Karpas-422 (cell line): ENCODE data around the gene MGAT5. TPM values are rescaled to one million over a fixed set of nuclear protein-coding genes. Genes with fewer than 3 reads are reported as not detected.
"Not testable (repeated sequence)": the region's sequence is repeated elsewhere in the genome, so short reads cannot be mapped to it uniquely, and the experiment has no call there.

Experiments
- DNase-seq: peaks from one replicate; pipeline ENCODE4 v3.0.0-alpha.2; 2015
- H2AFZ ChIP-seq: fragments of 200-600 bp; sonication (generic); 2 replicates; pipeline ENCODE4 v1.6.1; 2014; ENCODE audit warnings: antibody characterized with exemption, low read length, mixed read lengths
- H3K27ac ChIP-seq: fragments of 200-600 bp; sonication (generic); 2 replicates; pipeline ENCODE4 v1.5.1; 2014; ENCODE audit warnings: mild to moderate bottlenecking, low read length, moderate library complexity
- H3K27me3 ChIP-seq: fragments of 200-600 bp; sonication (generic); 2 replicates; pipeline ENCODE4 v1.6.1; 2014; ENCODE audit warnings: low read length, mixed read lengths
- H3K36me3 ChIP-seq: fragments of 200-600 bp; sonication (generic); 2 replicates; pipeline ENCODE4 v1.6.1; 2014; ENCODE audit warnings: low read length, mixed read lengths; ENCODE audit not compliant: insufficient read depth
- H3K4me1 ChIP-seq: fragments of 200-600 bp; sonication (generic); 2 replicates; pipeline ENCODE4 v1.6.1; 2014; ENCODE audit warnings: mild to moderate bottlenecking, low read length, mixed read lengths
- H3K4me2 ChIP-seq: fragments of 200-600 bp; sonication (generic); 2 replicates; pipeline ENCODE4 v1.6.1; 2014; ENCODE audit warnings: low read length, low read depth, mild to moderate bottlenecking; ENCODE audit not compliant: poor library complexity, severe bottlenecking
- H3K4me3 ChIP-seq: fragments of 200-600 bp; sonication (generic); 2 replicates; pipeline ENCODE4 v1.5.1; 2014; ENCODE audit warnings: mild to moderate bottlenecking, antibody characterized with exemption, low read length, mixed read lengths
- H3K79me2 ChIP-seq: fragments of 200-600 bp; sonication (generic); 2 replicates; pipeline ENCODE4 v1.6.1; 2014; ENCODE audit warnings: mild to moderate bottlenecking, low read length, mixed read lengths
- H3K9ac ChIP-seq: fragments of 200-600 bp; sonication (generic); 2 replicates; pipeline ENCODE4 v1.6.0; 2014; ENCODE audit warnings: low read length
- H3K9me2 ChIP-seq: fragments of 200-600 bp; sonication (generic), shearing (Covaris generic); replicated peaks from 2 replicates; pipeline ENCODE4 v1.6.0; 2014; ENCODE audit warnings: mild to moderate bottlenecking, low read length, moderate library complexity; ENCODE audit not compliant: insufficient read depth
- H3K9me3 ChIP-seq: fragments of 300-700, 200-600 bp; sonication (generic); 2 replicates; pipeline ENCODE4 v1.6.1; 2014; ENCODE audit warnings: low read length, mixed read lengths
- H4K20me1 ChIP-seq: fragments of 200-600 bp; sonication (generic); 2 replicates; pipeline ENCODE4 v1.6.1; 2014; ENCODE audit warnings: mild to moderate bottlenecking, antibody characterized with exemption, low read length, low read depth; ENCODE audit not compliant: insufficient read depth
- total RNA-seq: library from RNA; depleted of rRNA; stranded (reverse); fragments of >200 nt; shearing (Covaris generic); gene quantifications from 2 replicates; pipeline ENCODE4 v1.2.3, GENCODE V29; 2014; ENCODE audit warnings: low replicate concordance

MGAT5 gene
- total RNA-seq, 1 experiment from 2014 or later = 22.7 TPM

- Histone ChIP-seq H3K4me2 (no peak overlapping the region), H3K27me3 (no peaks in the 10 kb centered on the region), H3K9me2 (no peaks in the 10 kb centered on the region), H3K36me3 (no peaks in the 10 kb centered on the region), H3K4me1 (no peaks in the 10 kb centered on the region), H3K9ac (no peak overlapping the region), H4K20me1 (0 out of 2 replicates have a peak, but pooled peaks cover 2% of the 10 kb centered on the region), H3K9me3 (no peaks in the 10 kb centered on the region), H2AFZ (no peak overlapping the region), H3K79me2 (no peaks in the 10 kb centered on the region), H3K27ac (no peak overlapping the region), H3K4me3 (no peak overlapping the region)
- peak; percentile 70 for DNase-seq
Measured at GRCh38 chr2:134466141-134466540, 212.3 kb downstream of the MGAT5 start.

GRCh38 chr2:134468164-134468563, 214.3 kb downstream of the MGAT5 start:
- Histone ChIP-seq H3K36me3 (no peaks in the 10 kb centered on the region), H3K9me3 (no peaks in the 10 kb centered on the region), H3K79me2 (no peaks in the 10 kb centered on the region), H3K4me2 (no peak overlapping the region), H3K9me2 (no peaks in the 10 kb centered on the region), H3K4me3 (no peak overlapping the region), H2AFZ (no peak overlapping the region), H3K27me3 (no peaks in the 10 kb centered on the region), H4K20me1 (no peaks in the 10 kb centered on the region), H3K9ac (no peak overlapping the region), H3K27ac (no peak overlapping the region), H3K4me1 (no peaks in the 10 kb centered on the region)
- no peak for DNase-seq

GRCh38 chr2:134468776-134469175, 214.9 kb downstream of the MGAT5 start:
- Histone ChIP-seq H4K20me1 (no peaks in the 10 kb centered on the region), H3K27ac (no peak overlapping the region), H3K79me2 (no peaks in the 10 kb centered on the region), H3K9me3 (no peaks in the 10 kb centered on the region), H3K4me3 (no peak overlapping the region), H3K4me1 (no peaks in the 10 kb centered on the region), H3K27me3 (no peaks in the 10 kb centered on the region), H2AFZ (no peak overlapping the region), H3K4me2 (no peak overlapping the region), H3K9ac (no peak overlapping the region), H3K36me3 (no peaks in the 10 kb centered on the region), H3K9me2 (no peaks in the 10 kb centered on the region)
- DNase-seq = no peak

GRCh38 chr2:134469516-134470115, 215.7 kb downstream of the MGAT5 start:
- H3K27me3 ChIP-seq = no peaks in the 10 kb centered on the region
- H3K79me2 ChIP-seq = no peaks in the 10 kb centered on the region
- no peaks in the 10 kb centered on the region for H3K9me3 ChIP-seq
- H3K36me3 ChIP-seq = no peaks in the 10 kb centered on the region
- no peaks in the 10 kb centered on the region for H3K9me2 ChIP-seq
- no peak for DNase-seq
- H3K4me2 ChIP-seq = no peak overlapping the region
- H2AFZ ChIP-seq = no peak overlapping the region
- H3K27ac ChIP-seq = no peak overlapping the region
- H3K9ac ChIP-seq = no peak overlapping the region
- H3K4me3 ChIP-seq = no peak overlapping the region
- no peaks in the 10 kb centered on the region for H4K20me1 ChIP-seq
- no peaks in the 10 kb centered on the region for H3K4me1 ChIP-seq

GRCh38 chr2:134470561-134471168, 216.8 kb downstream of the MGAT5 start:
- no peak for DNase-seq
- H3K4me2 ChIP-seq = no peak overlapping the region
- no peak overlapping the region for H3K27ac ChIP-seq
- H3K9ac ChIP-seq = no peak overlapping the region
- H3K4me3 ChIP-seq = no peak overlapping the region
- H3K27me3 ChIP-seq = no peaks in the 10 kb centered on the region
- no peaks in the 10 kb centered on the region for H3K4me1 ChIP-seq
- no peaks in the 10 kb centered on the region for H3K9me3 ChIP-seq
- no peaks in the 10 kb centered on the region for H3K9me2 ChIP-seq
- no peaks in the 10 kb centered on the region for H3K36me3 ChIP-seq
- H2AFZ ChIP-seq = no peak overlapping the region
- H3K79me2 ChIP-seq = no peaks in the 10 kb centered on the region
- no peaks in the 10 kb centered on the region for H4K20me1 ChIP-seq

GRCh38 chr2:134476982-134477381, 223.1 kb downstream of the MGAT5 start:
- H3K4me3 ChIP-seq, H4K20me1 ChIP-seq, H3K27me3 ChIP-seq, H3K4me2 ChIP-seq, H3K4me1 ChIP-seq, H2AFZ ChIP-seq, H3K36me3 ChIP-seq, H3K9ac ChIP-seq, H3K27ac ChIP-seq, H3K9me3 ChIP-seq, H3K9me2 ChIP-seq, DNase-seq, H3K79me2 ChIP-seq: not testable (repeated sequence)

GRCh38 chr2:134479696-134480330, 225.9 kb downstream of the MGAT5 start:
- Histone ChIP-seq H3K4me3 (no peak overlapping the region), H2AFZ (no peak overlapping the region), H3K27ac (no peak overlapping the region), H3K4me2 (no peak overlapping the region), H3K27me3 (no peaks in the 10 kb centered on the region), H4K20me1 (no peaks in the 10 kb centered on the region), H3K36me3 (no peaks in the 10 kb centered on the region), H3K9ac (no peak overlapping the region), H3K79me2 (no peaks in the 10 kb centered on the region), H3K9me2 (no peaks in the 10 kb centered on the region), H3K9me3 (no peaks in the 10 kb centered on the region), H3K4me1 (no peaks in the 10 kb centered on the region)
- no peak for DNase-seq

- DNase-seq = no peak
- H3K4me1 ChIP-seq = no peaks in the 10 kb centered on the region
- H3K27ac ChIP-seq = no peak overlapping the region
- no peak overlapping the region for H2AFZ ChIP-seq
- no peak overlapping the region for H3K4me3 ChIP-seq
- H3K9me2 ChIP-seq = no peaks in the 10 kb centered on the region
- H3K9ac ChIP-seq = no peak overlapping the region
- no peak overlapping the region for H3K4me2 ChIP-seq
- H3K36me3 ChIP-seq = no peaks in the 10 kb centered on the region
- no peaks in the 10 kb centered on the region for H3K79me2 ChIP-seq
- H3K9me3 ChIP-seq = no peaks in the 10 kb centered on the region
- H4K20me1 ChIP-seq = no peaks in the 10 kb centered on the region
- H3K27me3 ChIP-seq = no peaks in the 10 kb centered on the region
Measured at GRCh38 chr2:134482131-134482723, 228.4 kb downstream of the MGAT5 start.
